ENCODE data around the gene GRK3.

GRK3 gene

DNA sequence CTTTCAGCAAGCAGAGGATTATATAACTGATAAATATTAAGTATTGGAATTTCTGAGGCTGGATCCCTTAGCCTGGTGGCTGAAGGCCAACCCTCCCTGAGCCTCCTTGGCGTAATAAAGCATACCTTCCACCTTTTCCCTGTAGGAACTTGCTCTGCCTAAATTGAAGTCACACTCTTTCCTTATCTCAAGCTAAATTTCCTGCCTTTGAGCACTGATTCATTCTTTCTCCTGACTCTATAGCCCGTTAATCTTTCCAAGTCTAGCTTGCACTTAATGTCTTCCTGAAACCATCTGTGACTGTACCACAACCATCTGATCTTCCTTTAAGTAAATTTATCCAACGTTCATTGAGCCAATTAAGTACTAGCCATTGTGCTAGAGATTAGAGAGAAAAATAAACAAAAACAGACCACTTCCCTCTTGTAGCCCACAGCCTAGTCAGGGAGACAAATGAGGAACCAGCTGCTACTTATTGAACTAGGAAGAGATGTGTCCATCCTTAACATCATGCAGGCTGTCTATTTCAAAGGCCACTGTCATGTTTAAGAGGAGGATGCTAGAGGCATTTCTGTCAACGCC lies 62.9 kb downstream of the GRK3 start:
- no peak for DNase-seq

DNA sequence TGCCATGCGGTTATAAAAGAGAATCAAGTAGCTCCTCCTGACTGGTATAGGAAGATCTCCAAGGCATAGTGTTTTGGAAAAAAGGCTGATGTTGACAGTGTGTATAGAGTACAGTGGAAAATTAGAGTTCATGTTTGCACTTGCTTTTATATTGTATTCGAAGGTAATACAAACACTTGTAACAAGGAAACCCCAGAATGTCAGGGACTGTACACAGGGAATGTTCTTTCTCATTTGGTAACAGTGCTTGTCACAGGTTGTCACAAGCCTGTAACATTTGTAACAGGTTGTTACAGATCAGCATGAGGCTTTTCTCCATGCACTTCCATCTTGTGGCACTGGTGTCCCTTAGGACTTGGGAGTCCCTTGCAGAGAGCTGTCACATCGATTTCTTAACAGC lies 64.0 kb downstream of the GRK3 start:
- DNase-seq, result no peak

DNA sequence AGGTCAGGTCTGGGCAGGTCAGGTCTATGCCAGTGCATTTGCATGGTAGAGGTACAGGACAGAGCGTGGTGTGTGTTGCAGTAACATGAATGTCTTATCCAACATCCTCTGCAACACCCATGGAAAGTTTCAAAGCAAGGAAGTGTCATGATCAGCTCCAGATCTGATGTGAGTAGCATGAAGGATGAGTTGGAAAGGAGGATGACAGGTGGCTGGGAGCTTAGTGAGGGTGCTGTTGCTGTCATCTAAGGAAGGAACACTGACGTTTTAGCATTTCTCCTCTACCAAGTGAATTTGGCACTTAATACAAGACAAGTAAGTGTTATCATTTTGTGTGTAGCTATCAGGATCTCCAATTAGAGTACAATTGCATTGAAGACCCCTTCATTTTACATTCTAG lies 65.1 kb downstream of the GRK3 start:
- no peak for DNase-seq

DNA sequence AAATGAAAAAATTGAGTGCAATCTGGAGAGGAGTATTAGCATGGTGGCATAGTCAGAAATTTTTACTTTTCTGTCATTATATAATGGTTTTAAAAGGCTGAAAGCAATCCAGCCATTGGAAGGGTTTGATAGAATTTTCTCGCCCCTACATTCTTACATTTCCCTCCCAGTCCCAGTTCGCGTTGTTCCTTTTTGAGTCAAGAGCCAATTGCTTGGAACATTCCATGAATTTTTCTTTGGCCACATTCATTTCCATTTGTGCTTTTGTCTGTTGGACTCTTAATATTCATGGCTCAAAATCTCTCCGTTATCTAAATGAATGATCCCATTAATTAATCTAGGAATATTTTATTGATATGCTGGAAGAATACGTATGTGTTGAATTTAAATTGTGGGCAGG lies 66.0 kb downstream of the GRK3 start:
- DNase-seq, result peak; percentile 13

DNA sequence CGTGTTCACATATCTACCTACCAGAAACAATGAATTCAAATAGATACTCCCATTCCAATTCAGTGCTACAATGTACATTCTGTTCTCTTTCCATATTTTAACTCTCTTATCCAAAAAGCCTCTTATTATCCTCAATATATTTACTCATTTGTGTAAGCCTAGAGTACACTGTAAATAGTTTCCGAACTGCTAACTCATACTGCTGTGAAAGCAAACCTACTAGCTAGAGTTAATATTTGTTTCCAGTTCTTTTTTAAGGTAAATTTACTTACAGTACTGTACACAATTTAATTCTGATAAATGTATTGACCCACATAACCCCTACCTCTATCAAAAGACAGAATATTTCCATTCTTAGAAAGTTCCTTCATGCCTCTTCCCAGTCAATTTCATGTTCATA lies 71.8 kb downstream of the GRK3 start:
- DNase-seq, result no peak

DNA sequence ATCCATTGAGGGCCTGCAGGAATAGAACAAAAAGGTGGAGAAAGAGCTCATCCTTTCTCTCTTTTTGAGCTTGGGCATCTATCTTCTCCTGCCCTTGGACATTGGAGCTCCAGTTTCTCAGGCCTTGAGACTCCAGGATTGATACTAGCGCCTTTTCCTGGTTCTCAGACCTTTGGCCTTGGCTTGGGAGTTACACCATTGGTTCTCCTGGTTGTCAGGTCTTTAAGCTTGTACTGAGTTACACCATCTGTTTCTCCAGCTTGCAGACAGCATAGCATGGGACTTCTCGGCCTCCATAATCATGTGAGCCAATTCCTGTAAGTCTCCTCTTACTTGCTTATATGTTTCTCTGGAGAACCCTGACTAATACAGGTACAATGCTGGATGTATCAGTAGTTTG lies 72.6 kb downstream of the GRK3 start:
- no peak for DNase-seq

DNA sequence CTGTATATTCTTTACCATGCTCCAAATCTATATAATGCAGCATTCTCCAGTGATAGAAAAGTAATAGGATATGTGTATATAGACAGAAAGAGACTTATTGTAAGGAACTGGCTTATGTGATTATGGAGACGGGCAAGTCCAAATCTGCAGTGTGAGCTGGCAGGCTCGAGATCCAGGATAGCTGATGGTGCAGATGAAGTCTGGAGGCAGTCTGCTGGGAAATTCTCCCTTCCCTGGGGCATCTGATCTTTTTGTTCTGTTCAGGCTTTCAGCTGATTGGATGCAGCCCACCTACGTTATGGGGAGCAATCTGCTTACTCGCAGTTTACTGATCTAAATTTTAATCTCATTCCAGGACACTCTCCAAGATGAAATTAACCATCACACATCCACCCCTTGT lies 73.2 kb downstream of the GRK3 start:
- no peak for DNase-seq

DNA sequence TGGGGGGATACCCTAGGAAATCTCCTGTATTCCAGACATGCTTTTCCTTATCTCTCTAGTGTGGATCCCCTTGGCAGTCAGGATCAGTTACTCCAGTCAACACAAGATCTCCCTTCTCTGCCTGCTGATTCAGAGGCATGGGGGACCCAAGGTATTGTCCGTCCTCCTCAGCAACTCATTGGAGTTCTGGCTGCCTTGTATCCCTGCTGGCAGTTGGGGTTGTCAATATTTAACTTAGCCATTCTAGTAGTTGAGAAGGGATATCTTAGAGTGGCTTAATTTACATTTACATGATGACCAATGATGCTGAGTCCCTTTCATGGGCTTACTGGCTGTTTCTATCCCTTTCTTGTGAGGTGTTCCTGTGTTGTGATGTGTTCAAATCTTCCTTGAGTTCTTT lies 74.2 kb downstream of the GRK3 start:
- DNase-seq, result no peak

DNA sequence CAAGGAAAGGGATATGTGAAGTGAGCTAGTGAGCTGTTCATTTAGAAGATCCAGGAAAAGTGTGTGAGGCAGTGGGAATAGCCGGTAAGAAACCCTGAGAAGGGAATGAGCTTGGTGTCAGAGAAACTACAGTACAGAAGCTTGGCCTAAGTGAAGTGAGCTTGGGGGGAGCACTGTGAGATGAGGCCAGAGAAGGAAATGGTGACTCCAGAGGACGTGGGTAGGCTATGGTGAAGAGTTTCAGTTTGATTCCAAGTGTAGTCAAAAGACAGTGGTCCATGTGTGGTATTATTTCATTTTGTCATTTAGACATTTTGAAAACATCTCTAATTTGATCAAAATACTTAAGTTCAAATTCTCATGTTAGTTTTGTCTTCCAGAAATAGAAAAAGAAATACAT lies 77.2 kb downstream of the GRK3 start:
- DNase-seq, result no peak

DNA sequence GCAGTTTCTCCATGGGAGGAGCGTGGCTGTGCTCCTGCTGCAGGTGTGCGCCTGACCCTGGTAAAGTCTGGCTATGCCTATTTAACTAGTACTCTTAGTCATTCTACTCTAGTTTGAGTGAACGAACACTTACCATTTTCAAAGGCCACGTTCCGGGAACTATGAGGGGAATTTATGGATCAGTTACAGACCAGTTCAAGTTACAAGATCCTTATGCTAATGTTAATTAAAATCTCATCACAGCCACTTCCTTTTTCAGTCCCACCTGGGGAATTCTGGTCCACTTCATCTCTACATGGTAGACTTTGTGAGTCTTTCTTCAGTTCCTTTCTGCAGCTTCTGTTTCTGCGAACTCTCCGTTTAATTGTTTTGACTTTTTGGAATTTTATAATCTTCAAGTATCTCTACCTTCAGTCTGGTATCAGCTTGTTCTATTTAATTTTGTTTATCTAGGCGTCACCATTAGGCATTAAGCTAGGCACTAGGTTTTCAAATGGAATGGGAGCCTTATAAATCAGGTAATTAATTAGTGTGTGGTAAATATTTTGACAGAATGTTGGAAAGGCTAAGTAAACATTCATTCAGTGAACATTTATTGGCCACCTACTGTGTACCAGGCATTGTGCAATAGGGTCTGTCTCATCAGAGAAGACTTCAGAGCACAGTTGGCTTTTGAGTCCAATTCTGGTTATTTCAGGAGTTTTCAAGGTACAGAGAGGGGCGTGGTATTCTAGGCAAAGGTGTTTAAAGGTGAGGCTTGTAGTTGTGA lies 78.9 kb downstream of the GRK3 start:
- DNase-seq, result no peak

DNA sequence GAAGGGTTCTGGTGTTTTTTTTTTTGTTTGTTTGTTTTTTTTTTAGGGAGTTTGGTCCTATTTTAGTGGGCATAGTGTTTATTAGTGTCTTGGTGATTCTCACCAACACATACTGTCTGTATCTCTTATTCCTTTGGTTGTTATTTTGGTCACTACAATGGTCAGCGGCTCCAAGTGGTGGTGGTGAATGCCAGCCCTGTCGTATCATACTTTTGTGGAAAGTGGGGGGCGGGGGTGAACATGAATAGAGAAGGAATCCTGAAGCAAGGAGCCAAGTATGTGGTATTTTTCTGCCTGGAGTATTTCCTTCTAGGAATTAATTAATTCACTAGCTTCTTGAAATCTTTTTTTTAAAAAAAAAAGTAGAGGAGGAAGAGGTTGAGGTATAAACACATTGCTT lies 79.6 kb downstream of the GRK3 start:
- peak; percentile 25 for DNase-seq

DNA sequence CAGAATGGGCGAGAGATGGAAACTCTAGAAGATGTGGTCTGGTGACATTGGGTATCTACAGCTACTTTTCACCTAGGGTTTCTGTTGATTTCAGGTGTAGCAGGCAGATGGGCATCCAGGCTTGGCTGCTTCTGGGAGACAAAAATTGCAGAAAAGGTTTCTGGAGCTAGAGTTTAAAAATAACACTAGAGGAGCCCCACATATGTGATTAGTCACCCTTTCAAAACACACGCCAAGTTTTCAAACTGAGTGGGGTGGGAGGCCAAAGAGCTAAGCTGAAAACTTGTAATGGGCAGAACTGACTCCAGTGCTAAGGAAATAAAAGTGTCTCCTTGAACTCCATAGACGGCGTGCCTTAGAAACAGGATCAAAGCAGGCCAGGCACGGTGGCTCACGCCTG lies 80.8 kb downstream of the GRK3 start:
- DNase-seq, result peak; percentile 25

DNA sequence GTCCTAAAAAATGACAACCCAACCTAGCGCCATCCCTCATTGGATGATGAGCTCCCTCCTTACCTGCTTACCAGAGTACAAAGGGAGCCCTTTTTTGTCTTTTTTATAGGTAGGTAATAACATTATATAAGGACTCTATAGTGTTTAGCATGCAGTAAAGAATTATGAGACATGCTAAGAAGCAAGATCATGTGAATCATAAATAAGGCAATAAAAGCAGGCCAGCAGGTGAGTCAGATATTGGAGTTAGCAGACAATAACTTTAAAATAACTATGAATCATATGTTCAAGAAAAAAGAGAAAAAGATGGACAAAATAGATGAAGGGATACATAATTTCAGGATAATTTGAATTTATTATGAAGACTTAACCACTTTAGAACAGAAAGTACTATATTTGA lies 81.5 kb downstream of the GRK3 start:
- no peak for DNase-seq

DNA sequence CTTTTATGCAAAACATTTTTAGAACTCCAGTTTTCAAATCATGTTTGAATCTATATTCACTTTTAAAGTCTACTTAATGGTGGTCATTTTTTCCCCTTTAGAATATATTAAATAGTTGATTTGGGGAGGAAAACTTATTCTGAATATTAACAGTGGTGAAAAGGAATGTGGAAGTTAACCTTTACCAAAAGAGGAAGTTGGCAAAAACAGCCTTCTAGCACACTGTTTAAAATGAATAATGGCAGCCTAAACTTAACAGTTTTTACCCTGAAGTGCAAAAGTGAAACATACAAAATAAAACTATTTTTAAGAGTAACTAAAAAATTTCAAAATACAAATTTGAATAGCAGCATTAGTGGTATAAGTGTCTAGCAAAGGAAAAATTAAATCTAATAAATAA lies 86.4 kb downstream of the GRK3 start:
- DNase-seq, result no peak

DNA sequence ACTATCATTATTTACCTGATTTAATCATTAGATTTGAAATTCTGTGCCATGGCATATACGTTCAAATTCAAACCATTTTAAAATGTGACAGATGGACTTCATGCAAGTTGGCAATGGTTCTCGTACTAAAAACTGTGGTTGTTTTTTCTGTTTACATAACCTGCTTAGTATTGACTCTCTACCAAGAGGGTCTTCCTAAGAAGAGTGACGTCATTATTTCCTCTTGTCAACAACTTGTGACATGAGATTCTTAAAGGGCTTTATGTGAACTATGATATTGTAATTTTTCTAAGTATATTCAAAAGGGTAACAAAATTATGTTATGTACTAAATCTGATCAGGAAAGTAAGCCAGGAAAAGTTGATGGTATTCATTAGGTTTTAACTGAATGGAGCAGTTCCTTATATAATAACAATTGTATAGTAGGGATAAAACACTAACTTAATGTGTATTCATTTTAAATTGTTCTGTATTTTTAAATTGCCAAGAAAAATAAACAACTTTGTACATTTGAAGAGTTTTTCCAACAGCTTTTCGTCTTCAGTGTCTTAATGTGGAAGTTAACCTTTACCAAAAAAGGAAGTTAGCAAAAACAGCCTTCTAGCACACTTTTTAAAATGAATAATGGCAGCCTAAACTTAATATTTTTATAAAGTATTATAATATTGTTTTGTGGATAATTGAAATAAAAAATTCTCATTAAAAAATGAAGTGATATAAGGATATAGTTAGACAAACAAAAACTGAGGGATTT lies 87.0 kb downstream of the GRK3 start:
- DNase-seq, result no peak

DNA sequence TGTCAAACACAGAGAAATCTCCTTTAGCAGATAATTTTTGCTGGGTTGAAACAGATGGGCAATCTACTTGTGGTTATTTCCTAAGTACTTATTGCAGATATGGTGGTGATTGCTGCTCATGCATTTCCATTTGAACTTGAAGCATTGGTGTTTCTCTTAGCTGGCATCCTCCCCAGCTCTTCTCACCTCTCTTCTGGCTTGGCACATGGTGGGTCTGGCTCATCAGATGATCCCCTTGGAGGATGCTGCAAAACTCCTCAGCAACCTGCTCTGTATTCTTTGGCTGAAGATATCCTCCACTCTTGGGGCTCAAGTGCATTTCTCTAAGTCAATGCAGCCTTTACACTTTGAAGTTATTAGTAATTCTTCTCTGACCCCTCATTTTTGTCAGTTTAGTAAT lies 90.2 kb downstream of the GRK3 start:
- DNase-seq, result no peak

DNA sequence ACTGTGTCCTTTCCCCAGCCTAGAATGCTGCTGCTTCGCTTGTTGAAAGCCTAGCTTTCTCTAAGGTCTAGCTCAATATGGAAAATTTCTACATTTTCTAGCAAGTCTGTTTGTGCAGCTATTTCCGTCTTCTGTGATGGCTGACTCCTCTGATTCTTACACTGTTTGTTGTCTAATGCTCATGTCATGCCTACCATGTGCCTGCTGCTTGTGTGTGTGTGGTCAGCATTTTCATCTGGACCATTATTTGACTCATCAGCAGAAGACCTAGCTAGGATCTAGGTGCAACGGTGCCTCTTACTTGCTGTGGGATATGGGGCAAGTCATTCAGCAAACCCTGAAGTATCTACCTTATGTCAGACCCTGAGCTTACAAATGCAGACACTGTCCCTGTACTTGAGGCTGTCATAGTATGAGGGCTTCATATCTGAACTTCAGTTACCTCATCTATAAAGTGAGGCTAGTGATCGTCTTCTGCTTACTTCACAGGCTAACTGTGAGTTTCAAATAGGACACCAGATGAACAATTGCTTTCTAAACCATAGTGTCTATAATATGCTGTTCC lies 91.0 kb downstream of the GRK3 start:
- DNase-seq, result no peak

DNA sequence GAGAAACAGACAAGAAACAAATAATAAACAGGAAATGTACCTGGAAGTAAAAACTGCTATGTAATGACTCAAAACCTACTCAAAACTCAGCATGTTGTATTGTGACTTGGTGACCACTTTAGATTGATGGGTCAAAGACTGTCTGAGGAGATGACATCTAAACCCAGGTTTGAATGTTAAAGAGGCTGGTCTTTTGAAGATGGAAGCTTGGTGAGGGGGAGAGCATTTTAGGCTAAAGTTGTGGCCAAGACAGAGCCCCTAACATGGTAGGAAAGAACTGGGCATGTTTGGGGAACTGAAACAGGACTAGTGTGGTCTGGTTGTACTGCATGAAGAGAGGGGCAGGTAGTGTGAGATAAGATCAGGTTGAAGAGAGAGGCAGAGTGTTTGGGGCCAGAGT lies 92.2 kb downstream of the GRK3 start:
- no peak for DNase-seq

DNA sequence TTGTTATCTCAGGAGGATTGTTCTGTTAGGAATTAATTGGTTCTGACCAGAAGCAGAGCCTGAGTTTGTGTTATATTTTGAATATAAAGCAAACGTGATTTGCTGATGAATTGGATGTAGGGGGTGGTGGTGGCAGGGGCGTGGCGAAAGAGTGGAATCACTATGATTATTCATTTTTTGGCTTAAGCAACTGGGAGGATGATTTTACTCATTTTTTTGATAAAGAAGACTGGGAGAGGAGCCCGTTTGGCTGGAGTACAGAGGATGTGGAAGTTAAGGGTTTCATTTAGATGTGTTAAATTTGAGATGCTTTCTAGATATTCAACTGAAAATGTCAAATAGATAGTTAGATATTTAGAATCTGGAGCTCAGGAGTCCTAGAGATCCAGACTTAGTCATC lies 94.2 kb downstream of the GRK3 start:
- no peak for DNase-seq

DNA sequence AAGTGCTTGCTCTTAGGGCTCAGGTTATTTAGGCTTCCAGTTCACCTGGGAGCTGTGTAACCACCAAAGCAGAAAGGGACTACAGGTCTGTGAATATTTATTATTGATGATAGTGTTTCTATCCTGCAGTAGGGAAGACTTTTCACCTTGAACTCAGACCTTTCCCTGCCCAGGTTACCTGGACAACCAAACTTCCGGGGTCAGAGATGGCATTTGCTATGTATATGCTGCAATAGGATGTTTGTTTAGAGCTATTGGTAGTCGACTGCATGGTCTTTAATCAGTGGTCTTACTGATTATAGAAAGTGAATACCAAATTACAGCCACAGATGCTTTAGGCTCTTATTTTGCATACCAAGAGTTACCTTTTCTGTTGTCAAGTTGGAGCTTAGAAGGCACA lies 94.9 kb downstream of the GRK3 start:
- no peak for DNase-seq

DNA sequence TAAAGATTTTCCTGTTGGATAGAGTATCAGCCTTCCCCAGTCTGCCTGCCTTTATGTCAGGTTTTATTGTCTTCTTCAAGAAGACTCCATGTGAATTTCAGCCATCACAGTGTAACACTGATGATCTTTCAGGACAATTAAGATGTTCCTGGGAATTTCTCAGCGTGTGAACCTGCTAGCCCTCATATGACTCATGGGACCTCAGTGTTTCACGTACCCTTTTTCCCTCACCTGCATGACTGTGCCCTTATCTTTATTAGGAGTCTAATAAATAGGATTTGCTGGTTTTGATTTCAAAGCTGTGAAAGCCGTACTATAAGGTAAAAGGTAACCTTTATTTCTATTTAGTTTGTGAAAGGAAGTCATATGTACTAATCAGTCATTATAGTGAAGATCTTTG lies 95.9 kb downstream of the GRK3 start:
- DNase-seq, result no peak

DNA sequence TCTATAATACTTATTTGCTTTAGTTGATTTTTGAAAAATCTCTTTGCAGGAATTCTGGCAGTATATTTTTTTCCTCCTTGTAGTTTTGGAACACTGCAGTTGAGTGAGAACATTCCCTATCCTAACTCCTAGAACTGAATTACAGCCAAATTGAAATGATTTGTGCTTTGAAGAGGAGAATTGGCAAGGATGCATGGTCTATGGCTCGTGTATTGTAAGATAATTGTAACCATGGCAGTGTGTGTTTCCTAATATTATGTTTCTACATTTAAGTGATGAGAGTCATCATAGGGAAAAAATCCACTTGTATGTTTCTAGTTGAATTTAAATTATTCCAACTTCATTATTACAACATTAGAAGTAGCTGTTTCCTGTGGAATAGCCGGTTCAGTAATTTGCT lies 96.6 kb downstream of the GRK3 start:
- DNase-seq, result no peak

DNA sequence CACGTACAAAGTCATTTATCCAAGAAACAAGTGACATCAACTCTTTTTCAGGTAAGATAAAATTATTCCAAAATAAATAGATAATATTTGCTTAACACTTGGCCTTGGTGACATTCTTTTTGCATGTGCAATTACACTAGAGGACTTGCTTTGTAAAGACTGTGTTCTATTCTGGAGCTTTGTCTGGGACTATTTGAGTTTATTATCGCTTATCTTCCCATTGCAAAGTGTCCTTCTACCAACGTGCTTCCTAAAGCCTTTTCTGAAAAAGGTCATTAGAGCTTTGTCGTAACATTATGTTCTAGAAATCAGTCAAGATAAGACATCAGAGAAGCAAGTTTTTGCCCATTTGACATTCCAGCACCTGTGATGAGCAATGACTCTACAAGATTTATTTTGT lies 99.2 kb downstream of the GRK3 start:
- no peak for DNase-seq

DNA sequence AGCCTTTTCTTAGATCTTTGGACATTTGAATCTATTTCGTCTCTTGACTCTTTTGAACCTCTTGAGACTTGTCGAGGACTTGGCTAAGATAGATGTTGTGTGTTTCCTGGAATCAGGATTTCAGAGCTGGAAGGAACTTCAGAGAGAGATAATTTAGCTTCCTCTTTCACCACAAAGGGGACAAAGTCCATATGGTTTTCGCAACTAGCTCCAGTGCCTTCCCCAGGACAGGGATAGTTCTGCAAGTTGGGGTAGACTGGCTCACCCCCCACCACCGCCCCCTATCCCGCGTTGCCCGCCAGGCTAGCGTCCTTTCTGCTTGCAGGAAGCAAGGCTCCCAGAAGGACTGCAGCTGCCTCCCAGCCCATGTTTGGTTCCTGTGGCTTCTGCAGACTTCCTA lies 101.8 kb downstream of the GRK3 start:
- DNase-seq, result no peak

All from fibroblast of skin of scalp (primary cell).